ENCODE measurements around the gene LRRK2.

GRCh38 chr12:40393026-40393425 is 168.2 kb downstream of the LRRK2 start:
- TF ChIP-seq CTCF (IDR thresholded peaks at IDR 0.05) (no peak), EP300 (IDR thresholded peaks at IDR 0.05) (no peak)
